GM15510 (cell line): ENCODE measurements around the gene PHF10.

Experiments used
- POLR2A ChIP-seq: IDR thresholded peaks from 3 replicates; pipeline ENCODE4 v1.6.1; 2011; ENCODE audit warnings: borderline replicate concordance; ENCODE audit not compliant: insufficient read length; ENCODE audit errors: extremely low read depth

PHF10 gene

GRCh38 chr6:169726963-169727362 lies 2.7 kb upstream of the PHF10 start:
- no peak for TF ChIP-seq POLR2A

GRCh38 chr6:169726049-169726400 lies 1.7 kb upstream of the PHF10 start:
- no peak for TF ChIP-seq POLR2A

- TF ChIP-seq POLR2A: no peak
Measured at GRCh38 chr6:169725125-169726048, 1.1 kb upstream of the PHF10 start.

DNA sequence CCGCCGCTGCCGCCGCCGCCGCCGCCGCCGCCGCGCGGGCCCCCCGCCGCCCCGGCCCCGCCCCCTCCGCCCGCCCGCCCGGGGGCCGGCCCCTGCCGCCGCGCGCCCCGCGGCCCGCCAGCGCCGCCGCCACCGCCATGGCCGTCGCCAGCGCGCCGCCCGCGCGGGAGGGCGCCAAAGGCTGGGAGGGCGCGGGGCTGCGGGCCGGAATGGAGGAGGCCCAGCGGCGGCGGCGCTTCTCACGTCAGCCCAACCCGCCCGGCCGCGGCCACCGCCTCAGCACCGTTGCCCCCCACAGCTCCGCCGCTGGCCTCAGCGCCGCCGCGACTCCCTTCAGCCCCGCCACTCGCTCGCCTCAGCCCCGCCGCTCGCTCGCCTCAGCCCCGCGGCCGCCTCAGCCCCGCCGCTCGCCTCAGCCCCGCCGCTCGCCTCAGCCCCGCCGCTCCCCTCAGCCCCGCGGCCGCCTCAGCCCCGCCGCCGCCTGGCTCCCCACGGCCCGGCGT lies 258 bp downstream of the PHF10 start:
- TF ChIP-seq POLR2A: peak; percentile 62

DNA sequence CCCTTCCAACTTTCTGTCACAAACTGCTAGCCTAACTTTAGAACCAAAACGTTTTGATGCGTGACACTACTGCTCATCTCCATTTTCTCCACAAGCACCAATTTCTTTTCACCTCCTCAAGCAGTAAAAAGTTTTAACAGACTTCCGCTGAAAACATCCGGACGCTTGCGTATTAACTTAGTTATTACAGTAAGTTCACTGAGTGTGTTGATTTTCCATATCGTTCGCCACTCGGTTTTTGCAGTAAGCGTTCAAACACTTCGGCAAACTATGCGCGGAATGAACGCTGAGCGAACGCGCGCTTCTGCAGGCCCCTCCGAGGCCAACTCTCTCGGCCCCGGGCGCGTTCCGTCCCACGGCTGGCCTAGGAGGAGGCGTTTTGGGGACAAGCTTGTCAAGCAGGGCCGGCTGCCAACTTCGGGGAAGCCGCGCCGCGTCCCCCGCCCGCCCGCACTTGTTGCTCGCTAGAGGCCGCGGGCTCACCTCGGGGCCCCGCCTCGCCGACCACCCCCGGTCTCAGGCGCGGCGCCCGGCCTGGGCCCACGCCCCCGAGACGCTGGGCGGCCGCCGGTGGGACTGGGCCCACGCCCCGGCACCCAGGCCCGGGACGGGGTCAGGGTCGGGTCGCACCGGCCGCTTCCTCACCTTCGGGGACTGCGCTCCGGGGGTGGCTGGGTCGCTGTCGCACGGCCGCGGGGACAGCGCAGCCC lies 945 bp downstream of the PHF10 start:
- peak; percentile 19 for TF ChIP-seq POLR2A

- no peak for TF ChIP-seq POLR2A
Measured at GRCh38 chr6:169722362-169723199, 1.7 kb downstream of the PHF10 start.

DNA sequence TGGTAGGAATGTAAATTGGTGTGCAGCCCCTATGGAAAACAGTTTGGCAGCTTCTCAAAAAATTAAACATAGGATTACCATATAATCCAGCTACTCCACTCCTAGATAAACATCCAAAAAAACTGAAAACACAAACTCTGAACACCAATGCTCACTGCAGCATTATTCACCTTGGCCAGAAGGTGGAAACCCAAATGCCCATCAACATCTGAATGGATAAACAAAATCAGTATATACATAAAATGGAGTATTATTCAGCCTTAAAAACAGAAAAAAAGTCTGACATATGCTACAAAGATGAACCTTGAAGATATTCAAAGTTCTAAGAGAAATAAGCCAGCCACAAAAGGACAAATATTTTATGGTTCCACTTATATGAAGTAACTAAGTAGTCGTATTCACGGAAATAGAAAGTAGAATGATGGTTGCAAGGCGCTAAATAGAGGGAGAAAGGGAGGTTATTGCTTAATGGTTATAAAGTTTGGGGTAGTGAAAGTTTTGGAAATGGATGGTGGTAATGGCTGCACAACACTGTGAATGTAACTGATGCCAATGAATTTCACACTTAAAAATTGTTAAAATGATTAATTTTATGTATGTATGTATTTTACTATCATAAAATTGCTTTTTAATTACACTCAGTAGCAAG lies 4.0 kb downstream of the PHF10 start:
- TF ChIP-seq POLR2A: no peak

DNA sequence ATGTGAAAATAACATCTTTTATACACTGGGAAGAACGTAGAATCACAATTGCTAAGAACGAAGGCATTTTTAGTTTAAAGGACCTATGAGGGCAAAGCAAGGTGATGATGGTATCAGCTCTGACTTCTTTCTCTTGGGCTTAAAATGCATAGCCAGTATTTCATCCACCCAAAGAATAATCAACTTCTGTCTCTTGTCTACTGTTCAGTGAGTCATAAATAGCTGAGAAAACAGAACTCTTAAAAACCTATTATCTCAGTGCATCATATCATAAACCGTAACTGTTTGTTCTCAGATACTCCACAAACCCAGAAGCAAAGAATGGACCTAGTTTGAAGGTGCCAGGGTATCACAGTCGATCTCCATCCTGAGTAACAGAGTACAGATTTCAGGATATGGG lies 5.2 kb downstream of the PHF10 start:
- TF ChIP-seq POLR2A: no peak

DNA sequence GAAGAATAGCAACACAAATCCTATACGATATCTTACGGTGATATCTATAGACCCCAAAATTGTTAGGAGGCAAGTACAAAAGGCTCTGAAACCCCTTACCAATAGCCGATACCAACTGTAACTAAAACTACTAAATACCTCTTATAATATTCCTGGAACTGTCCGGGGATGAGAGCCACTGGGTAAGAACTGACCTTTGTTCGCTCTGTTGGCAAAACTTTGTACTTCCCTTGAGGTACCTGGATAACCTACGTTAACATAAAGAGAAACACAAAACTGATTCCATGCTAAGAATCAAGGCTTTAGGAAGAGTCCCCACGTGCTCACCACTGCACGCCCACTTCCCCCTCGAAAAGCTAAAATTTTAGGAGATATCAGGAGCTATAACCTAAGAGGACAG lies 9.7 kb downstream of the PHF10 start:
- TF ChIP-seq POLR2A: no peak

DNA sequence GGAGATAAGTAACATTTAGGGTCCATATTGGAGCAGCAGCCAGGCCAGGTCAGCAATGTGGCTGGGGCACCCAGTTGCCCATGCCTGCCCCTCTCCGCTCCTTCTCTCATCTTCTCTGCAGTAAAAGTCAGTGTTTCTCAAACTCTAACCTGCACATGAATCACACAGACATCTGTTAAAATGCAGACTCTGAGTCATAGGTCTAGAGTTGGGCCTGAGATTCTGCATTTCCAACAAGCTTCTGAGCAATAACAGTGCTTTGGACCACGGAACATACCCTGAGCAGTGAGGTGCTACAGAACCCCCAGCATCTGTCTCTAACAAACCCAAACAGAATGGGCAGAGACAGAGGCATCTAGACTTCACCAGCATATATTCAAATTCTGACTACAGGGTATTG lies 10.1 kb downstream of the PHF10 start:
- no peak for TF ChIP-seq POLR2A

GRCh38 chr6:169710009-169710408 lies 14.3 kb downstream of the PHF10 start:
- no peak for TF ChIP-seq POLR2A

- no peak for TF ChIP-seq POLR2A
Measured at GRCh38 chr6:169709293-169709692, 15.0 kb downstream of the PHF10 start.

GRCh38 chr6:169707772-169708171 lies 16.5 kb downstream of the PHF10 start:
- TF ChIP-seq POLR2A: no peak

- peak; percentile 6 for TF ChIP-seq POLR2A
Measured at GRCh38 chr6:169702840-169703246, 21.5 kb downstream of the PHF10 start.

- peak; percentile 90 for TF ChIP-seq POLR2A
Measured at GRCh38 chr6:169701954-169702839, 22.1 kb downstream of the PHF10 start, which contains the start of the genes C6orf120 and WDR27. C6orf120 (plus strand) TSS chr6:169702126; CDS start chr6:169702460, 334 bp downstream. WDR27 (minus strand) TSS chr6:169702029; CDS start chr6:169689005, 13,024 bp downstream.
